PC-9 (cell line): ENCODE data around the gene TRIM68. TPM values are rescaled to one million over a fixed set of nuclear protein-coding genes. Genes with fewer than 3 reads are reported as not detected.

Source experiments
- BruUV-seq: library from RNA; stranded (reverse); fragments of 400-500 nt; replicated peaks from 2 replicates; lab custom pipeline; 2021; lab: Mats Ljungman, UMichigan
- CTCF ChIA-PET: fragments of 300-600 bp; sonication (Branson Sonifier 250); formaldehyde crosslinking; loops from one replicate; lab custom pipeline; 2022; ENCODE audit warnings: antibody characterized with exemption; lab: Charles Lee
- POLR2A ChIA-PET: fragments of 300-600 bp; sonication (Branson Sonifier 250); formaldehyde crosslinking; loops from one replicate; lab custom pipeline; 2022; ENCODE audit warnings: antibody characterized with exemption; ENCODE audit not compliant: unreplicated experiment; lab: Charles Lee
- DNase-seq, 2 experiments: peaks; one replicate each; pipeline versions ENCODE4 v3.0.0 to v3.0.0-alpha.2; 2015 to 2022; ENCODE audit warnings: mixed read lengths in 1 of 2
- H2AFZ ChIP-seq: fragments of 200-600 bp; sonication (generic); 2 replicates; pipeline ENCODE4 v1.8.1; 2017; ENCODE audit warnings: antibody characterized with exemption
- H3F3A ChIP-seq: fragments of 200-600 bp; sonication (generic); 2 replicates; pipeline ENCODE4 v1.8.1; 2017; ENCODE audit warnings: antibody characterized with exemption, mild to moderate bottlenecking, low read depth; ENCODE audit not compliant: insufficient read depth
- H3K27ac ChIP-seq: fragments of 200-600 bp; sonication (generic); 2 replicates; pipeline ENCODE4 v1.6.1; 2016; ENCODE audit warnings: mixed run types
- H3K27me3 ChIP-seq: fragments of 200-600 bp; sonication (generic); 2 replicates; pipeline ENCODE4 v1.6.1; 2016; ENCODE audit warnings: low read depth, mixed run types; ENCODE audit not compliant: insufficient read depth
- H3K36me3 ChIP-seq: fragments of 200-600 bp; sonication (generic); 2 replicates; pipeline ENCODE4 v1.6.1; 2016; ENCODE audit warnings: low read depth, mixed run types
- H3K4me1 ChIP-seq: fragments of 200-600 bp; sonication (generic); replicated peaks from 2 replicates; pipeline ENCODE4 v1.6.1; 2016; ENCODE audit warnings: mixed run types; ENCODE audit not compliant: insufficient read depth
- H3K4me2 ChIP-seq: fragments of 200-600 bp; sonication (generic); 2 replicates; pipeline ENCODE4 v1.6.1; 2017; ENCODE audit warnings: mixed run types
- H3K4me3 ChIP-seq: fragments of 200-600 bp; sonication (generic); 2 replicates; pipeline ENCODE4 v1.6.1; 2016; ENCODE audit warnings: mixed run types
- H3K79me2 ChIP-seq: fragments of 200-600 bp; sonication (generic); 2 replicates; pipeline ENCODE4 v1.6.1; 2017; ENCODE audit warnings: low read depth, mixed run types
- H3K9me2 ChIP-seq: fragments of 200-600 bp; sonication (generic); 2 replicates; pipeline ENCODE4 v1.8.1; 2017; ENCODE audit warnings: mild to moderate bottlenecking; ENCODE audit not compliant: insufficient read depth
- H3K9me3 ChIP-seq: fragments of 200-600 bp; sonication (generic); 2 replicates; pipeline ENCODE4 v1.8.1; 2016; ENCODE audit warnings: low read depth; ENCODE audit not compliant: insufficient read depth
- H4K20me1 ChIP-seq: fragments of 200-600 bp; sonication (generic); 2 replicates; pipeline ENCODE4 v1.8.1; 2017; ENCODE audit not compliant: insufficient read depth
- EZH2 ChIP-seq: fragments of 200-600 bp; sonication (generic); IDR thresholded peaks from 2 replicates; pipeline ENCODE4 v1.8.0; 2017; ENCODE audit warnings: antibody characterized with exemption, low read depth
- intact Hi-C: fragments of 100-400 bp; cut with micrococcal nuclease; formaldehyde crosslinking; loops from one replicate; pipeline ENCODE4 v1.10.0; 2022; ENCODE audit not compliant: unreplicated experiment
- total RNA-seq: library from RNA; stranded (reverse); gene quantifications from 2 replicates; pipeline ENCODE4 v1.2.3, GENCODE V29; 2021
- TF ChIP-seq, protein P1 (sequence below): fragments of 200-600 bp; sonication (generic); conservative IDR thresholded peaks from 2 replicates; pipeline ENCODE4 v1.6.1; 2017; ENCODE audit warnings: mixed run types, antibody characterized with exemption, mild to moderate bottlenecking, moderate library complexity

TRIM68 gene
- total RNA-seq, 1 experiment from 2014 or later, result 4.6 TPM

DNA sequence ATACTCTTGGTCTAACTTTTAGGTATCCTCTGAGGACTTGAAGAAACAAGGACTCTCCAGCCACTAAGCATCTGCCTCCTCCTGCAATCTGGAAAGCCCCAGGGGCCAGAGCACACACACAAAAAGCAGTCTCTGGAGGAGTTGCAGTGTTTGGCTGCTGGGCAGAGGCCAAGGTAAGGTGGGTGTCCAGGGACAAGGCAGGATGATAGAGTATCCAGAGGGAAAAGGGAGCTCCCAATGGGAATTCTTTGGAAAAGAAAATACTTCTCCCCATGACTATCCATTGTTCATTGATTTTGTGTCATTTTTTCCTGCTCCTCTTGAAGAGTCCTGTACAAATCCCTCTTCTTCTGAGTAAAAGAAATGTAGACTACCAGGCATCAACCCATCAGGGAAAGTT, 26.6 kb downstream of the TRIM68 start, which contains the start of gene OR52I2:
Gene OR52I2, plus strand, starts transcription at position 301 of the 400 bp plus-strand sequence.
- TF ChIP-seq, protein P1, sequence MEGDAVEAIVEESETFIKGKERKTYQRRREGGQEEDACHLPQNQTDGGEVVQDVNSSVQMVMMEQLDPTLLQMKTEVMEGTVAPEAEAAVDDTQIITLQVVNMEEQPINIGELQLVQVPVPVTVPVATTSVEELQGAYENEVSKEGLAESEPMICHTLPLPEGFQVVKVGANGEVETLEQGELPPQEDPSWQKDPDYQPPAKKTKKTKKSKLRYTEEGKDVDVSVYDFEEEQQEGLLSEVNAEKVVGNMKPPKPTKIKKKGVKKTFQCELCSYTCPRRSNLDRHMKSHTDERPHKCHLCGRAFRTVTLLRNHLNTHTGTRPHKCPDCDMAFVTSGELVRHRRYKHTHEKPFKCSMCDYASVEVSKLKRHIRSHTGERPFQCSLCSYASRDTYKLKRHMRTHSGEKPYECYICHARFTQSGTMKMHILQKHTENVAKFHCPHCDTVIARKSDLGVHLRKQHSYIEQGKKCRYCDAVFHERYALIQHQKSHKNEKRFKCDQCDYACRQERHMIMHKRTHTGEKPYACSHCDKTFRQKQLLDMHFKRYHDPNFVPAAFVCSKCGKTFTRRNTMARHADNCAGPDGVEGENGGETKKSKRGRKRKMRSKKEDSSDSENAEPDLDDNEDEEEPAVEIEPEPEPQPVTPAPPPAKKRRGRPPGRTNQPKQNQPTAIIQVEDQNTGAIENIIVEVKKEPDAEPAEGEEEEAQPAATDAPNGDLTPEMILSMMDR, result no peak
- no peak for TF ChIP-seq EZH2
- Histone ChIP-seq H3K27ac (no peak within 1 kb of the TSS), H3K4me2 (no peak within 1 kb of the TSS), H3K9me2 (no peaks in the 10 kb centered on the region), H3F3A (no peaks in the 10 kb centered on the region), H3K27me3 (peaks cover 14% of the 10 kb centered on the region; the same call in 1 of the 2 replicates), H3K36me3 (no peaks in the 10 kb centered on the region), H3K4me3 (no peak within 1 kb of the TSS), H2AFZ (no peak within 1 kb of the TSS), H3K79me2 (no peaks in the 10 kb centered on the region), H3K9me3 (no peaks in the 10 kb centered on the region), H3K4me1 (no peaks in the 10 kb centered on the region), H4K20me1 (no peaks in the 10 kb centered on the region)
- CTCF ChIA-PET, result no interaction called here
- no TSS peak for BruUV-seq
- POLR2A ChIA-PET, result no interaction called here
- intact Hi-C loops, result no loop called here
- no peak for DNase-seq

DNA sequence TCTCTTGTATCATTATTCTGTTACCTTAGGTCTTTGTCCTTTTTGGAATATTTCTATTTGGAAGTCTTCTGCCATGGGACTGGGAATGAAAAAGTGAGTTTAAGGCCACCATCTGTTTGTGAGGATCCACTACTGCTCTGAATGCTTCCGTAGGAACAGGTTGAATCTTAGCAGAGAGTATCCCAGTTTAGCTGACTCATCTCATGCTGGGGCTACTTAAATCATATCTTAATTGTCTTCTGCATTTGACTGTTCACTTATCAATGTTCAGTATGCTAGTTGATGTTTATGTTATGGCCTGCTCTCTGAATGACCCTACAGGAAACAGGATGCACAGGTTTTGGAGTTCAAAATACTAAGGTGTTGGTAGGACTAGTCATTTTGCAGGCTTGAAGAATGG, 27.9 kb downstream of the TRIM68 start:
- Histone ChIP-seq H3F3A (no peaks in the 10 kb centered on the region), H3K27me3 (peaks cover 17% of the 10 kb centered on the region), H3K9me2 (no peaks in the 10 kb centered on the region), H3K4me1 (no peaks in the 10 kb centered on the region), H3K27ac (no peak overlapping the region), H3K4me2 (no peak overlapping the region), H3K9me3 (no peaks in the 10 kb centered on the region), H4K20me1 (no peaks in the 10 kb centered on the region), H3K36me3 (no peaks in the 10 kb centered on the region), H3K79me2 (no peaks in the 10 kb centered on the region), H3K4me3 (no peak overlapping the region), H2AFZ (no peak overlapping the region)
- TF ChIP-seq, protein P1, result no peak
- no peak for TF ChIP-seq EZH2
- ChIA-PET POLR2A (no interaction called here), CTCF (no interaction called here)
- intact Hi-C loops, result no loop called here
- DNase-seq, result no peak
- BruUV-seq, result no TSS peak

DNA sequence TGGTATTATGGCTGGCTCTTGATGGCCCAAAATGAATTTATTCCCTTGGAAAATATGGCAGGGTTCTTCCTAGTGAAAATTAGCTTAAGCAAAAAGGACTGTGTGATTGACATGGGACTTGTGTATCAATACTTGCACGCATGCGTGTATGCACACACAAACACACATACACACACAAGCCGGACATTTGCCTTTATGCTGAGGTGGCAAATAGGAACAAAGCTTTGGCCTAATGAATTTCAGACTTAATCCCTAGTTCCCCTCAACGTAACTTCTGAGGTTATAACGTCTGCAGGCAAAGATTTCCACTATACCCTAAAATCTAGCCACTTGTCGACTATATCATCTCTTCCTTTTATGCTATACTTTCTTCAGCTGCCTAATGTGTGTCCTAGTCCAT, 29.4 kb downstream of the TRIM68 start:
- Histone ChIP-seq H3K27ac (no peak overlapping the region), H4K20me1 (no peaks in the 10 kb centered on the region), H3K4me3 (no peak overlapping the region), H3K4me1 (no peaks in the 10 kb centered on the region), H3K27me3 (peaks cover 15% of the 10 kb centered on the region), H3K4me2 (no peak overlapping the region), H3K9me3 (no peaks in the 10 kb centered on the region), H3K36me3 (no peaks in the 10 kb centered on the region), H3K9me2 (no peaks in the 10 kb centered on the region), H3K79me2 (no peaks in the 10 kb centered on the region), H2AFZ (no peak overlapping the region), H3F3A (no peaks in the 10 kb centered on the region)
- CTCF ChIA-PET, result no interaction called here
- TF ChIP-seq EZH2, result no peak
- TF ChIP-seq, protein P1, result no peak
- no peak for DNase-seq
- BruUV-seq, result no TSS peak
- POLR2A ChIA-PET, result no interaction called here
- intact Hi-C loops, result no loop called here
